Epithelial cell of proximal tubule (primary cell): Measurements from ENCODE around the gene JAKMIP2. TPM values are rescaled to one million over a fixed set of nuclear protein-coding genes. Genes with fewer than 3 reads are reported as not detected.
A peak's percentile ranks its signal among the peaks of the same experiment; 100 is the strongest.

Experiments used
- DNase-seq: peaks from one replicate; pipeline ENCODE4 v3.0.0-alpha.2; 2011; ENCODE audit warnings: low read depth
- H3K4me3 ChIP-seq: 2 replicates; pipeline ENCODE4 v1.5.1; 2011; ENCODE audit warnings: low read depth, mild to moderate bottlenecking, low read length
- total RNA-seq: library from RNA; depleted of rRNA; stranded (reverse); fragments of >200 nt; gene quantifications from 2 replicates; pipeline ENCODE4 v1.2.3, GENCODE V29; 2015
- TF ChIP-seq, protein P1 (sequence below): conservative IDR thresholded peaks from 2 replicates; pipeline ENCODE4 v1.5.1; 2012; ENCODE audit warnings: low read depth, mild to moderate bottlenecking, low read length

Gene JAKMIP2
- total RNA-seq, 1 donor from 2014 or later = 0.17 TPM

- no peak for DNase-seq
- TF ChIP-seq, protein P1, sequence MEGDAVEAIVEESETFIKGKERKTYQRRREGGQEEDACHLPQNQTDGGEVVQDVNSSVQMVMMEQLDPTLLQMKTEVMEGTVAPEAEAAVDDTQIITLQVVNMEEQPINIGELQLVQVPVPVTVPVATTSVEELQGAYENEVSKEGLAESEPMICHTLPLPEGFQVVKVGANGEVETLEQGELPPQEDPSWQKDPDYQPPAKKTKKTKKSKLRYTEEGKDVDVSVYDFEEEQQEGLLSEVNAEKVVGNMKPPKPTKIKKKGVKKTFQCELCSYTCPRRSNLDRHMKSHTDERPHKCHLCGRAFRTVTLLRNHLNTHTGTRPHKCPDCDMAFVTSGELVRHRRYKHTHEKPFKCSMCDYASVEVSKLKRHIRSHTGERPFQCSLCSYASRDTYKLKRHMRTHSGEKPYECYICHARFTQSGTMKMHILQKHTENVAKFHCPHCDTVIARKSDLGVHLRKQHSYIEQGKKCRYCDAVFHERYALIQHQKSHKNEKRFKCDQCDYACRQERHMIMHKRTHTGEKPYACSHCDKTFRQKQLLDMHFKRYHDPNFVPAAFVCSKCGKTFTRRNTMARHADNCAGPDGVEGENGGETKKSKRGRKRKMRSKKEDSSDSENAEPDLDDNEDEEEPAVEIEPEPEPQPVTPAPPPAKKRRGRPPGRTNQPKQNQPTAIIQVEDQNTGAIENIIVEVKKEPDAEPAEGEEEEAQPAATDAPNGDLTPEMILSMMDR = no peak
- no peak overlapping the region for H3K4me3 ChIP-seq
Observed at GRCh38 chr5:147699496-147700088, 82.9 kb downstream of the JAKMIP2 start.

DNA sequence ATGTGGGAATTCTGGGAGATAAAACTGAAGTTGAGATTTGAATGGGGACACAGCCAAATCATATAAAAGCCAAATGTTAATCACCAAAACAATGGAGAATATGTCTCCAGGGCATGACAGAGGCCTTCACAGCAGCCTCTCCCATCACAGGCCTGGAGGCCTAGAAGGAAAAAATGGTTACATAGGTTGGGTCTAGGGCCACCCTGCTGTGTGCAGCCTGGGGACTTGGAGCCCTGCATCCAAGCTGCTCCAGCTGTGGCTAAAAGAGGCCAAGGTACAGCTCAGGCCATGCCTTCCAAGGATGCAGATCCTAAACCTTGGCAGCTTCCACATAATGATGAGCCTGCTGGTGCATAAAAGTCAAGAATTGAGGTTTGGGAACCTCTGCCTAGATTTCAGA is 85.1 kb downstream of the JAKMIP2 start:
- no peak for DNase-seq

DNA sequence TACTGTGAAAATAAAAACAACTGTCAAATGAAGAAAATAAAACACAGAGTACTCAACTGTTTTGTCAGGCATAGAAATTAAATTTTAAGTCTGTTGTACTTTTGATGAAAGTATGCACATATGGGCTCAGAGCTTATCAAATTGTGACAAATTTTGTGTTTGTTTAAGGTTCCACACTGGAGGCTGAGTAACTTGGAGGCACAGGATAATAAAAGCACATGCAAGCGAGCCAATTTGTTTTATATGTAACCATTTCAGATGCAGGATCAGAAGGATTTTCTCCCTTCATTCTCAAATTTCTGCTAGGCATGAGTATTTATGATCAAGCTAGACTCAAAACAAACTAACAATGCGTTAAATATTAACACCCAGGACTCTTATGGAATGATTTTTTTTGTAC is 87.8 kb downstream of the JAKMIP2 start:
- TF ChIP-seq, protein P1 = no peak
- no peak overlapping the region for H3K4me3 ChIP-seq
- DNase-seq = no peak

More for the DNA sequence above, 85.1 kb downstream of the JAKMIP2 start:
- TF ChIP-seq, protein P1 = no peak
- no peak overlapping the region for H3K4me3 ChIP-seq

DNA sequence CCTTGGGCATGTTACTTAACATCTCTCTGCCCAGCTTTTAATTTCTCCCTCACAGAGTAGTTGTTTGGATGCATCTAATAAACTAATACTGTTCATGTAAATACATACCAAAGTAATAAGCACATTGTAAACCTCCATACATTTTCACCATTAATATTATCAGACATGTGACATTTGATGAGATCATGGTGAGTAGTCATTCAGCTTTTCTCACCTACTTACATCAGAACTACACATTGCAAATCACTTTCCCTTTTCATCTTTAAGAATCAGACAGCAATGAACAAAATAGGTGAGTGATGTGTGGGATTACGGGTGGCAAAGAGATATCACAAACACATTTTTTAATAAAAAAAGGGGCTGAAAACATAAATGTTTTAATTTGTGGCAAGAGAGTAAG is 89.3 kb downstream of the JAKMIP2 start:
- TF ChIP-seq, protein P1 = no peak
- DNase-seq = no peak
- no peak overlapping the region for H3K4me3 ChIP-seq

DNA sequence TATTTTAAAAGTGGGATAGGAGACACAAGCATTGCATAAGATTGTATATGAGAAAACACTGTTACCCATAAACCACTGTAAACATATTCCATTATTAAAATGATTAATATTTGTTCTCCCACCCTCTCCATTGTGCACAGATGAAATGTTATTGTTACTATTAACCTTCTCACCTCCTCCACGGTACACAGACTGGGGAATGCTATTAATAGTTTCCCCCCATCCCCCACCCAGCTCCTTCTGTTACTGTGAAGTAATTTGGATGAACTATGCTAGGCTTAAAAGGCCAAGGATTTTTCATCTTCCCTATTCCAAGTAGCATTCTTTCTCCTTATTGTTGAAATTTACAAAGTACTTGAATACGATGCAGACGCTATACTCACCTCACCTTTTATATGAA is 91.4 kb downstream of the JAKMIP2 start:
- DNase-seq = no peak
- TF ChIP-seq, protein P1 = no peak
- H3K4me3 ChIP-seq = no peak overlapping the region

- DNase-seq = no peak
- TF ChIP-seq, protein P1 = peak; percentile 48
- no peak overlapping the region for H3K4me3 ChIP-seq
Observed at GRCh38 chr5:147690595-147690994, 91.9 kb downstream of the JAKMIP2 start.

- TF ChIP-seq, protein P1 = no peak
- DNase-seq = no peak
- no peak overlapping the region for H3K4me3 ChIP-seq
Observed at GRCh38 chr5:147689426-147689825, 93.1 kb downstream of the JAKMIP2 start.
